Upper lobe of left lung (tissue), 4 donors: ENCODE data around the gene MAMSTR.
"Not testable (repeated sequence)": the region's sequence is repeated elsewhere in the genome, so short reads cannot be mapped to it uniquely, and the experiment has no call there.

Experiments
- POLR2AphosphoS5 ChIP-seq, 2 donors: sonication (generic); formaldehyde crosslinking; IDR thresholded peaks; one replicate each; pipeline ENCODE4 v1.5.1; 2017; ENCODE audit warnings: antibody characterized with exemption in 2 of 2
- TF ChIP-seq, protein P1 (sequence below), 6 experiments: fragments of 450-650 bp in 4 of 6; fragments of 200-600 bp in 2 of 6; sonication (generic) in 2 of 6; IDR thresholded peaks; one replicate each; pipeline ENCODE4 v1.5.1; 2016 to 2019; ENCODE audit warnings: antibody characterized with exemption in 6 of 6

DNA sequence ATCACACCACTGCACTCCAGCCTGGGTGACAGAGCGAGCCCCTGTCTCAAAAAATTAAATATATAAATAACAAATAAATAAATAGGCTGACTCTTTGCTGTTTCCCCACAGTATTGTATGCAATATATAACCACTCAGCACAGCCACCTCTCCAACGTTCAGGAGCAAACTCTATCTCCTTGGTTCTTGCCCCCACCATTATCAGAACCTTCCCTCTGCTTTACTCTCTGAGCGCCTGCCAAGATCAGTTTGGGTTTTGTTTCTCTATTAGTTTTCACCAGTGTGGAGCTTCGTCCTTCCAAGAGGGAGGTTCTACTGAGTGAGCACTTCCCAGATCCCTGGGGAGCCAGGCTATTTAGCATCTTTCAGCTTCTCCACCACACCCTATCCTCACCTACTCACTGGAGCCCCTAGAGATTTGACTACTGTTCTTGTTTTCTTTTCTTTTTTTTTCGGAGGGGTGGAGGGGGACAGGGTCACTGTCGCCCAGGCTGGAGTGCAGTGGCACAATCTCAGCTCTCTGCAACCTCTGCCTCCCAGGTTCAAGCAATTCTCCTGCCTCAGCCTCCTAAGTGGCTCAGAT is 48.7 kb upstream of the MAMSTR start:
- TF ChIP-seq, protein P1, sequence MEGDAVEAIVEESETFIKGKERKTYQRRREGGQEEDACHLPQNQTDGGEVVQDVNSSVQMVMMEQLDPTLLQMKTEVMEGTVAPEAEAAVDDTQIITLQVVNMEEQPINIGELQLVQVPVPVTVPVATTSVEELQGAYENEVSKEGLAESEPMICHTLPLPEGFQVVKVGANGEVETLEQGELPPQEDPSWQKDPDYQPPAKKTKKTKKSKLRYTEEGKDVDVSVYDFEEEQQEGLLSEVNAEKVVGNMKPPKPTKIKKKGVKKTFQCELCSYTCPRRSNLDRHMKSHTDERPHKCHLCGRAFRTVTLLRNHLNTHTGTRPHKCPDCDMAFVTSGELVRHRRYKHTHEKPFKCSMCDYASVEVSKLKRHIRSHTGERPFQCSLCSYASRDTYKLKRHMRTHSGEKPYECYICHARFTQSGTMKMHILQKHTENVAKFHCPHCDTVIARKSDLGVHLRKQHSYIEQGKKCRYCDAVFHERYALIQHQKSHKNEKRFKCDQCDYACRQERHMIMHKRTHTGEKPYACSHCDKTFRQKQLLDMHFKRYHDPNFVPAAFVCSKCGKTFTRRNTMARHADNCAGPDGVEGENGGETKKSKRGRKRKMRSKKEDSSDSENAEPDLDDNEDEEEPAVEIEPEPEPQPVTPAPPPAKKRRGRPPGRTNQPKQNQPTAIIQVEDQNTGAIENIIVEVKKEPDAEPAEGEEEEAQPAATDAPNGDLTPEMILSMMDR (IDR thresholded peaks at IDR 0.05) = not testable (repeated sequence)
- TF ChIP-seq POLR2AphosphoS5 (IDR thresholded peaks at IDR 0.05) = not testable (repeated sequence)
